Endodermal cell (in vitro differentiated cells): ENCODE data around the gene CA5A. TPM values are rescaled to one million over a fixed set of nuclear protein-coding genes. Genes with fewer than 3 reads are reported as not detected.
A peak's percentile ranks its signal among the peaks of the same experiment; 100 is the strongest.

Experiments
- DNase-seq: peaks from one replicate; pipeline ENCODE4 v3.0.0-alpha.2; 2017
- H3K27ac ChIP-seq: 2 replicates; pipeline ENCODE4 v1.5.1; 2013; ENCODE audit warnings: mild to moderate bottlenecking, low read depth, low read length, moderate library complexity
- H3K27me3 ChIP-seq: 2 replicates; pipeline ENCODE4 v1.6.1; 2013; ENCODE audit warnings: mild to moderate bottlenecking, low read length, moderate library complexity; ENCODE audit not compliant: insufficient read depth, control insufficient read depth, poor library complexity, severe bottlenecking
- H3K36me3 ChIP-seq: 2 replicates; pipeline ENCODE4 v1.7.0; 2013; ENCODE audit warnings: mild to moderate bottlenecking, low read length, moderate library complexity; ENCODE audit not compliant: control insufficient read depth, insufficient read depth
- H3K4me1 ChIP-seq: one replicate; pipeline ENCODE4 v1.7.0; 2013; ENCODE audit warnings: low read length; ENCODE audit not compliant: control insufficient read depth, insufficient read depth
- H3K4me3 ChIP-seq: 2 replicates; pipeline ENCODE4 v1.5.1; 2013; ENCODE audit warnings: mild to moderate bottlenecking, low read length, moderate library complexity
- H3K9ac ChIP-seq: 2 replicates; pipeline ENCODE4 v1.6.1; 2013; ENCODE audit warnings: mild to moderate bottlenecking, low read length, moderate library complexity; ENCODE audit not compliant: poor library complexity, severe bottlenecking; ENCODE audit errors: extremely low read depth
- H3K9me3 ChIP-seq: 2 replicates; pipeline ENCODE4 v1.6.1; 2013; ENCODE audit warnings: mild to moderate bottlenecking, low read length, moderate library complexity; ENCODE audit not compliant: control insufficient read depth
- H3K27ac Mint-ChIP-seq: 2 replicates; pipeline ENCODE4 v1.8.0; 2020; ENCODE audit warnings: mixed read lengths
- H3K27me3 Mint-ChIP-seq: 2 replicates; pipeline ENCODE4 v1.8.0; 2021; ENCODE audit warnings: mild to moderate bottlenecking, mixed read lengths; ENCODE audit not compliant: insufficient read depth
- H3K36me3 Mint-ChIP-seq: 2 replicates; pipeline ENCODE4 v1.8.0; 2020; ENCODE audit warnings: low read depth, mixed read lengths
- H3K4me1 Mint-ChIP-seq: 2 replicates; pipeline ENCODE4 v1.8.0; 2020; ENCODE audit warnings: mixed read lengths
- H3K4me3 Mint-ChIP-seq: 2 replicates; pipeline ENCODE4 v1.8.0; 2020; ENCODE audit warnings: mild to moderate bottlenecking, moderate library complexity, mixed read lengths
- H3K9me3 Mint-ChIP-seq: 2 replicates; pipeline ENCODE4 v1.8.0; 2020; ENCODE audit warnings: mild to moderate bottlenecking, mixed read lengths
- WGBS, 2 experiments: methylation state at CpG; one replicate each; pipeline versions ENCODE4 v1.1.5 to v1.1.7; 2013; ENCODE audit warnings: missing lambda C conversion rate in 2 of 2, mixed read lengths in 1 of 2; ENCODE audit not compliant: insufficient coverage in 1 of 2, insufficient read length in 1 of 2; 5-methylcytosine and 5-hydroxymethylcytosine counted together
- total RNA-seq, 2 donors: library from RNA; stranded (reverse); fragmentation: NEBNext Ultra II Directional in 1 of 2; extraction: Animal tissue kit (Norgen Biotek cat#: 25700) in 1 of 2; gene quantifications; 2 replicates in 1 of 2; 3 replicates in 1 of 2; pipeline ENCODE4 v1.2.1, GENCODE V29; 2021
- TF ChIP-seq, protein P1 (sequence below): fragments of 200-600 bp; sonication (generic); conservative IDR thresholded peaks from 2 replicates; pipeline ENCODE4 v1.5.0; 2021; ENCODE audit warnings: antibody characterized with exemption, mild to moderate bottlenecking

Gene CA5A
- total RNA-seq, 2 donors from 2014 or later, result not detected

DNA sequence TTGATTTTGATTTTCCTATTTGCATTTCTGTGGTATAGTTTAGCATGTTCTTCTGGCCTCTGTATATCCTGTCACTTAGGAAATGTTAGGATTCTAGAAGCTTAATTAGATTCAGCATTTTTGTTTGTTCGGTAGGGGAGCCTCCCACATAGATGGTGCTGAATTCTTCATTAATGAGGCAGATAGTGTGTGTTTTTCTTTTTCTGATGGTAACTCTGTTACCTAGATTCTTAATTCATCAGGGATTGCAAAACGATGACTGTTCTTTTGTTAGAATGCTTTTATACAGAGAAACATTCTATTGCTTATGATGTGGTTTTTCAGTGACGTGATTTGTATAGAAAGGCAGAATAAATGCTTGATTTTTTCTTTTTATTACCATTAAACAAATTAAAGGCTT, 33.9 kb upstream of the CA5A start:
- no peak for DNase-seq
- H3K4me3 ChIP-seq, result no peak overlapping the region
- peaks cover 22% of the 10 kb centered on the region for H3K9me3 ChIP-seq
- peaks cover 28% of the 10 kb centered on the region for H3K9me3 Mint-ChIP-seq
- peaks cover 6% of the 10 kb centered on the region for H3K36me3 ChIP-seq
- H3K4me1 Mint-ChIP-seq, result peaks cover 5% of the 10 kb centered on the region
- H3K27ac Mint-ChIP-seq, result no peak overlapping the region
- H3K4me3 Mint-ChIP-seq, result no peak overlapping the region
- no peaks in the 10 kb centered on the region for H3K27me3 ChIP-seq
- no peak overlapping the region for H3K9ac ChIP-seq
- WGBS, 2 experiments, result 83 to 98% methylated on average over 1 to 2 of the region's 3 CpGs
- TF ChIP-seq, protein P1, sequence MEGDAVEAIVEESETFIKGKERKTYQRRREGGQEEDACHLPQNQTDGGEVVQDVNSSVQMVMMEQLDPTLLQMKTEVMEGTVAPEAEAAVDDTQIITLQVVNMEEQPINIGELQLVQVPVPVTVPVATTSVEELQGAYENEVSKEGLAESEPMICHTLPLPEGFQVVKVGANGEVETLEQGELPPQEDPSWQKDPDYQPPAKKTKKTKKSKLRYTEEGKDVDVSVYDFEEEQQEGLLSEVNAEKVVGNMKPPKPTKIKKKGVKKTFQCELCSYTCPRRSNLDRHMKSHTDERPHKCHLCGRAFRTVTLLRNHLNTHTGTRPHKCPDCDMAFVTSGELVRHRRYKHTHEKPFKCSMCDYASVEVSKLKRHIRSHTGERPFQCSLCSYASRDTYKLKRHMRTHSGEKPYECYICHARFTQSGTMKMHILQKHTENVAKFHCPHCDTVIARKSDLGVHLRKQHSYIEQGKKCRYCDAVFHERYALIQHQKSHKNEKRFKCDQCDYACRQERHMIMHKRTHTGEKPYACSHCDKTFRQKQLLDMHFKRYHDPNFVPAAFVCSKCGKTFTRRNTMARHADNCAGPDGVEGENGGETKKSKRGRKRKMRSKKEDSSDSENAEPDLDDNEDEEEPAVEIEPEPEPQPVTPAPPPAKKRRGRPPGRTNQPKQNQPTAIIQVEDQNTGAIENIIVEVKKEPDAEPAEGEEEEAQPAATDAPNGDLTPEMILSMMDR, result no peak
- peaks cover 41% of the 10 kb centered on the region for H3K36me3 Mint-ChIP-seq
- H3K4me1 ChIP-seq, result no peaks in the 10 kb centered on the region
- H3K27me3 Mint-ChIP-seq, result no peaks in the 10 kb centered on the region
- H3K27ac ChIP-seq, result no peak overlapping the region

DNA sequence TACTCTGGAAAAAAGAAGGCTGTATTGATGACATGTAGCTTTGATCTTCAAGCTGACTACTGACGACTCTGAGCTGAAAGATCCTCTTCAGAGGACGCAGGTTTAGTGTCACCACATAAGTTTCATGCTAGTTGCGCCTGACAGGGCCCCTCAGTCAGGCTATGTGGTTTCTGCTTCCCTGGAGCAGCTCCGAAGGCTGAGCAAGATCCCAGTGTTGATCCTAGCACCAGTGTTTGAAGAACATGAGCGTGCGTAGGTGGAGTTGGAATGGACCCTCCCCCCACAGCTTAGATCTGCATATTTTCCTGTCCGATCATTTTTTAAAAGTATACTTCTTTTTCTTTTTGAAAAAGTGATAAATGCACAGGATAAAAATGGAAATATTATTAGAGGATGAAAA, 32.2 kb upstream of the CA5A start:
- Histone ChIP-seq H3K36me3 (peaks cover 6% of the 10 kb centered on the region), H3K4me3 (no peak overlapping the region), H3K9me3 (peaks cover 22% of the 10 kb centered on the region), H3K4me1 (no peaks in the 10 kb centered on the region), H3K27ac (no peak overlapping the region), H3K9ac (no peak overlapping the region), H3K27me3 (no peaks in the 10 kb centered on the region)
- 91 to 96% methylated on average over 6 to 7 of the region's 7 CpGs for WGBS, 2 experiments
- TF ChIP-seq, protein P1, result no peak
- no peak for DNase-seq
- Mint-ChIP-seq H3K4me1 (peaks cover 5% of the 10 kb centered on the region), H3K36me3 (peaks cover 32% of the 10 kb centered on the region), H3K27me3 (no peaks in the 10 kb centered on the region), H3K4me3 (no peak overlapping the region), H3K9me3 (peaks cover 28% of the 10 kb centered on the region), H3K27ac (no peak overlapping the region)

DNA sequence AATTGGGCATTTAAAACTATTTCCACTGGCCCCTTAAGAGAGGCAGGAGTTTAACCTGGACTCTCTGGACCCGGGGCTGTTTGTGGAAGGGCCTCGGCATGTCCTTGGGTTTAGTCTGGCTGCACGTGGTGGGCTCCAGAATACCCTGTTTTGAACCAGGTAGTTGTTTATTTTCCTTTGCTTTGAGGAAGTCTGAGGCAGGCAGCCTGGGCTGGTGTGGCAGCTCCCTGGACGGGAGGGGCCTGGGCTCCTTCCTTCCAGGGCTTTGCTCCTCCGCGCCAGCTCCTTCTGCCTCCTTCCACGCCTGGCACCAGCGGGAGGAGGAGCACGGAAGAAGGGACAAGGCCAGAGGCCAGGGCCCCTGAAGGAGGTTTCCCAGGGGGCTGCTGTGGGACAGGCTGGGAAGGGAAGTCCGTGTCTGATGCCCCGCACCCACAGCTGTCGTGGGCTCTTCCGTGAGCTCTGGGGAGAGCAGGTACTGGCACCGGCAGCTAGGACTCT, 30.4 kb upstream of the CA5A start:
- H3K4me3 ChIP-seq, result no peak overlapping the region
- TF ChIP-seq, protein P1, result no peak
- no peaks in the 10 kb centered on the region for H3K27me3 Mint-ChIP-seq
- H3K9me3 ChIP-seq, result peaks cover 10% of the 10 kb centered on the region
- H3K9ac ChIP-seq, result no peak overlapping the region
- H3K4me3 Mint-ChIP-seq, result no peak overlapping the region
- DNase-seq, result peak; percentile 50
- H3K4me1 ChIP-seq, result no peaks in the 10 kb centered on the region
- no peaks in the 10 kb centered on the region for H3K27me3 ChIP-seq
- peaks cover 5% of the 10 kb centered on the region for H3K4me1 Mint-ChIP-seq
- peaks cover 13% of the 10 kb centered on the region for H3K9me3 Mint-ChIP-seq
- 64 to 96% methylated on average over 4 to 14 of the region's 14 CpGs for WGBS, 2 experiments
- H3K36me3 ChIP-seq, result peaks cover 9% of the 10 kb centered on the region
- peak overlapping the region; percentile 61 for H3K27ac Mint-ChIP-seq
- H3K27ac ChIP-seq, result no peak overlapping the region
- peaks cover 18% of the 10 kb centered on the region for H3K36me3 Mint-ChIP-seq
